Islet of Langerhans (tissue), 1 donor: Measurements from ENCODE around the gene TIPRL.

Source experiments
- FAIRE-seq: peaks from one replicate; lab custom pipeline; 2011; peaks lifted over from hg19 to GRCh38; lab: Jason Lieb, UNC

TIPRL gene

DNA sequence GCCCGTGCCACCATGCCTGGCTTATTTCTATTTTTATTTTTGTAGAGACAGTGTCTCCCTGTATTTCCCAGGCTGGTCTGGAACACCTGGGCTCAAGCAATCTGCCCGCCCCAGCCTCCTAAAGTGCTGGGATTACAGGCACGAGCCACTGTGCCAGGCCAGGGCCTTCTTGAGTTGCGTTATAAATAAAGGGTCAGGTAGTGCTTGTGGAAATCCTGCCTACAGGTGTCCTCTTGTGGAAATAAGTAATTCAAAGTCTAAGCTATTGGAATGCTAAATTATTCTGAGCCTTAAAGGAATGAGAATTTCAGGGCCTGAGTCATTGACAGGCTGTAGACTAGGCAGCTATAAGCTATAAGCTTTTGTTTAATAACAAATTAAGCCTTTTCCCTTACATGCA, 38.9 kb downstream of the TIPRL start:
- no peak for FAIRE-seq

DNA sequence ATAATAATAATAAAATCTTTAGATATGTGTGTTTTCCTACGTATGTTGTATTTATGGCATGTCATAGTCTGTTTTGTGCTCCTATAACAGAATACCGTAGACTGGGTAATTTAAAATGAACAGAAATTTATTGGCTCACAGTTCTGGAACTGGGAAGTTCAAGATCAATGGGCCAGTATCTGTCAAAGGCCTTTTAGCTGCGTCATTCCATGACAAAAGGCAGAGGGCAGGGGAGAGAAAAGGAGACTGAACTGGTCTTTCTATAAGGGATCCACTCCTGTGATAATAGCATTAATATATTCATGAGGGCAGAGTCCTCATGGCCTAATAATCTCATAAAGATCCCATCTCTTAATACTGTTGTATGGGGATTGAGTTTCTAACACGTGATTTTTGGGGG, 39.9 kb downstream of the TIPRL start:
- no peak for FAIRE-seq

DNA sequence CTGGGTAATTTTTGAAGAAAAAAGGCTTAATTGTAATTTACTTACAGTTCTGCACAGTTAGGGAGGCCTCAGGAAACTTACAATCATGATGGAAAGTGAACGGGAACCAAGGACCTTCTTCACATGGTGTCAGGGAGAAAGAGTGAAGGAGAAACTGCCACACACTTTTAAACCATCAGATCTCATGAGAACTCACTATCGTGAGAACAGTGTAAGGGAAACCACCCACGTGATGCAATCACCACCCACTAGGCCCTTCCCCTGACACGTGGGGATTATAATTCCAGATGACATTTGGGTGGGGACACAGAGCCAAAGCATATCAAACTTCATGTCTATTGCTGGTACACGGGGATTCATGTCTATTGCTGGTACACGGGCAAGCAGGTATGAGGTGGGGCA, 41.7 kb downstream of the TIPRL start:
- FAIRE-seq = no peak

GRCh38 chr1:168221275-168221674, 42.5 kb downstream of the TIPRL start:
- no peak for FAIRE-seq

DNA sequence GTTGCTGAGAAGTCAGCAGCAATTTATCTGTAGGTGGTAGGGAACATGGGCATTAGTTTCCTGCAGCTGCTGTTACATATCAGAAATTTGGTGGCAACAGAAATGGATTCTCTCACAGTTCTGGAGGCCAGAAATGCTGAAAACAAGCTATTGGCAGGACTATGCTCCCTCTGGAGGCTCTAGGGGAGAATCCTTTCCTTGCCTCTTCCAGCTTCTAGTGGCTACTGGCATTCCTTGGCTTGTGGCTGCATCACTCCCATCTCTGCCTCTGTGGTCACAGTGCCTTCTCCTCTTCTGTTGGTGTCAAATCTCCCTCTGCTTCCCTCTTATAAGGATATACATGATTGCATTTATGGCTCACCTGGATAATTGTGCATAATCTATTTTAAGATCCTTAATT, 44.5 kb downstream of the TIPRL start:
- no peak for FAIRE-seq

GRCh38 chr1:168223681-168224540, 45.1 kb downstream of the TIPRL start:
- no peak for FAIRE-seq

DNA sequence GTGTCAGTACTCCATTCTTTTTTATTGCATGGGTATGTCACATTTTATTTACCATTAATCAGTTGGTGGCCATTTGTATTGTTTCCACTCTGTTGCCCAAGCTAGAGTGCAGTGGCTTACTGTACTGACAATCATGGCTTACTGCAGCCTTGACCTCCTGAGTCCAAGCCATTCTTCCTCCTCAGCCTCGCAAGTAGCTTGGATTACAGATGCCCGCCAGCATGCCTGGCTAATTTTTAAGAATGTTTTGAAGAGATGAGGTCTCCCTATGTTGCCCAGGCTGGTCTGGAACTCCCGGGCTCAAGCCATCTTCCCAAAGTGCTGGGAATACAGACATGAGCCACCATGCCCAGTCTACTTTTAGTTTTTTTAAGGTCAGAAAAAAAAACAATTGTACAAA, 46.2 kb downstream of the TIPRL start:
- no peak for FAIRE-seq

GRCh38 chr1:168225476-168226190, 46.9 kb downstream of the TIPRL start, which contains the start of gene SFT2D2:
SFT2D2 (plus strand) TSS chr1:168226004; CDS start chr1:168226080, 76 bp downstream.
- no peak for FAIRE-seq

GRCh38 chr1:168227620-168228019, 48.9 kb downstream of the TIPRL start:
- no peak for FAIRE-seq

DNA sequence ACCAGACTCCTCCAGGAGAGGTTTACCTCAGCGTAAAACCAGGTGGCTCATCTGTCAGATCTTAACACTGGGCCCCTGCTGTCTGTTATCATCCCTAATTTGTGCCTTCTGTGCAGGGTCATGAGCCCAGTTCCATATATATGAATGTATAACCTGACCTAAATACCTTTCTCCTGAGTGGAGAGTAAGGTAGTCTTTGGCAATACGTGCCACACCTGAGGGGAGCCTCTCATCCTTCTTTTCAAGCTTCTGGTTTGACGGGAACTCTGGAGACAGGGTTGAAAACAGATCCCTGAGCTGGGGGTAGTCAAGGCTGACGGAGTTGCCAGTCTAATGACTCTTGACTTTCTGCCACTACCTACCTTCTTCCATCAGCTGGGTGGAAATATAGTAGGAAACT, 51.1 kb downstream of the TIPRL start:
- no peak for FAIRE-seq

- FAIRE-seq = no peak
These were observed 51.9 kb downstream of the TIPRL start for GRCh38 chr1:168230709-168231108.

DNA sequence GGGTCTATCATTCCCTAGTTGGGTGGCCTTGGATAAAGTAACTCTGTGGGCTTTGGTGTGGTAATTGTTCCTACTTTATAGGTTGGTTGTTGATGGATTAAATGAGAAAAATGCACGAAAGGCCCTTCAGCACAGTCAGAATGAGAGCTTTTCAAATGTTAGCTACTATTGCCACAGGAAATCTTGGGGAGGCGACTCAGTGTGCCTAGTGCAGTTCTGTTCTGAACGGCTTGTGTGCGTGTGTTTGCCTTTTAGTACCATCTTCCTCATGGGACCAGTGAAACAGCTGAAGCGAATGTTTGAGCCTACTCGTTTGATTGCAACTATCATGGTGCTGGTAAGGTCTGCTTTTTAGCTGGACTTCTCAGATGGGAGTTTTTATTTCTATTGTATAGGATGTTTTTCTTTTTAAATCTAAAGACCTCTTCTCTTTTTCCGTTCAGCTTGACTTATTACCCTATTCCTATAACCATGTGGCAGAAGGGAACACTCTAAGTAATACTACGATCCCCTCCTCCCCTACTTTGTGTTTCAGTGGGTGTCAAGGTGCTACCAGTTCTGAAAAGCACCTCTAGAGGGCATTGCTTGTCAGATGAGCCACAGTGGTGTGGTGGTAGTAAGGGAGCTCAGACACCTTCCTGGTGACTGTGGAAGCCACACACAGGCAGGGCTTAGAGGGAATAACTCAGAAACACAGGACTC, 56.2 kb downstream of the TIPRL start:
- FAIRE-seq = no peak

DNA sequence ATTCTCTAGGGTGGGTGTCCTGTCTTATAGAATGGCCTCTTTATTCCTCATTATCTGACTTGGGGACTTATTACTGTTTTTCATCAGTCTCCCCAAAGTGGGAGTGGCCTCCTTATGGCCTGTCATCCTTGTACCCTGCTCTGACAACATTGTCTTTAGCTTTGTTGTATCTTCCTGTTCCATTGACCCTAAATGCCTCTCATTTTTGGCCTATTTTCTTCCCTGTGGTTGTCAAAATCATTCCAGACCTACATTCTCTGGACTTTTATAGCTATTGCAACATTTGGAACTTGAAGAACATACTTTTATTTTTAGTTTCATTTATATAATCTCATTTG, 56.8 kb downstream of the TIPRL start:
- FAIRE-seq = no peak

GRCh38 chr1:168235937-168236336, 57.2 kb downstream of the TIPRL start:
- no peak for FAIRE-seq

DNA sequence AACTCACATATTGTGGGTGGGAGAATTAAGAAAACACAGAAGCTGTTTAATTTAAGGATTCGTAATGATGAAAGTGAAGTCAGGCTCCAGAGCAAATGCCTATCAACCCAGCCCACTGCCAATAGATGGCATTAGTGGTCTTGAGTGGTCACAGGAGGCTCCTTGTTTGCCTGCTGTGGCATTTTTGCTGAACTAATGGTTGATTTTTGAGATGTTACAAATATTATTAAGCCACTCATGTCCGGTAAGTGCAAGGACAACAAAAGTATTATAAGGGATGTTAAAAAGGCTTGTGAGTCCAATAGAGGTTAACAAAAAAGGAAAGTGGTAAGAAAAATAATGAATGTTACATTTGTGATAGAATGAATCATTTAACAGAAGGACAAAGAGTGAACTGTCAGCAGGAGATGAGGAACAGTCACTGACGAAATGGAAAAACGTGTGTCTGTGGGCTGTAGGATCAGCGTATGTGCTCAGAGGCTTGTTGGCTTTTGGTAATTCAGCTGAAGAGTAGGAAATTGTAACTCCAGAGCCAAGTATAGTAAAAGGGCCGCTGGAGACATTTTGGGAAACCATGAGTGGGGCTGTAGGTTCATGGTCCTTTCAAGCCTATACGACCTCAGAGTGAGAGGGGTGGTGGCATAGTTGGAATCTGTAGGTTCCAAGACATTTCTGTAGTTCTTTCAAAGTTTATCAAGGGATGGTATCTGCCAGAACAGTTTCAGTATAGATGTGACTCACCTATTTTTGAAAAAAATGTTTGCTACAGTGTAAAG, 58.3 kb downstream of the TIPRL start:
- no peak for FAIRE-seq

DNA sequence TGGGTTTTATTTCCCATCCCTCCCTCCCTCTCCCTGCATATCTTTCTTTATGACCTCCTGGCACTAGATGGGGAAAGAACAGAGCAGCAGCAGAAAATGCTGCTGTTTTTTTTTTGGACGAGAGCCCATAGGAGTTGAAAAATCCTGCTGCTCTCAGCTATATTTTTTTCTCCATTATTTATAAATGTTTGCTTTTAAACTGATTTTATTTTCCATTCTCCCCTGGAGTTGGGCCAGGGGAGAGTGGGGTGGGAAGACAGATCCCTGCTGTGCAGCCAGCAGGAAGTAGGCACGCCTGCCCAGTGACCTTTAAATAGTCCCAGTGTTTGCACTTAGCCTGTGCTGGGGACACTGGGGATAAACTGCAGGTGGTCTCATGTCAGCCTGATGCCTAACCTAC, 64.4 kb downstream of the TIPRL start:
- peak; percentile 17 for FAIRE-seq

GRCh38 chr1:168243636-168244212, 65.0 kb downstream of the TIPRL start:
- FAIRE-seq = no peak

- peak; percentile 53 for FAIRE-seq
These were observed 66.3 kb downstream of the TIPRL start for GRCh38 chr1:168245042-168245441.

GRCh38 chr1:168246506-168246905, 67.7 kb downstream of the TIPRL start:
- no peak for FAIRE-seq
